ENCODE data around the gene EXOC6B.

The EXOC6B gene

DNA sequence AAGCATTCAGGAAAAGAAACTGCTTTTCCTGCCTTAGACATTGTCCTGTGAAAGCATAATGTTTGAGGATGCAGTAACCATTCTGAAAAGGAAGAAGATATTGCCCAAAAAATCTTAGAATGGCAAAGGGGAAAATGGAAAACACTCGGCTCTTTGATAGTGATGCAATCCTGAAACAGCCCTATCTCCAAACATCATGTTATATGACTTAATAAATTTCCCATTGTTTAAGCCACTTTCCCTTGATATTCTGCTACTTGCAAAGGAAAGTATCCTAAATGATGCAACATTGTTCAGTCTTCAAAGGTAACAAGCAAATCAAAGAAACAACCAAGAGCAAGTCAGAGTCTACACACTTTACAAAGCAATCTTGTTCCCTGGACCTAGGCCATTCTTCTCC, 78.5 kb downstream of the EXOC6B start:
- H3K36me3 ChIP-seq, result no peaks in the 10 kb centered on the region
- DNase-seq, result no peak
- no peaks in the 10 kb centered on the region for H3K9me3 ChIP-seq (ENCODE audit: severe bottlenecking)
- H3K4me3 ChIP-seq (ENCODE audit: low read depth, low read length), result no peak overlapping the region
- H3K27ac ChIP-seq, result no peak overlapping the region
- TF ChIP-seq, protein P1, sequence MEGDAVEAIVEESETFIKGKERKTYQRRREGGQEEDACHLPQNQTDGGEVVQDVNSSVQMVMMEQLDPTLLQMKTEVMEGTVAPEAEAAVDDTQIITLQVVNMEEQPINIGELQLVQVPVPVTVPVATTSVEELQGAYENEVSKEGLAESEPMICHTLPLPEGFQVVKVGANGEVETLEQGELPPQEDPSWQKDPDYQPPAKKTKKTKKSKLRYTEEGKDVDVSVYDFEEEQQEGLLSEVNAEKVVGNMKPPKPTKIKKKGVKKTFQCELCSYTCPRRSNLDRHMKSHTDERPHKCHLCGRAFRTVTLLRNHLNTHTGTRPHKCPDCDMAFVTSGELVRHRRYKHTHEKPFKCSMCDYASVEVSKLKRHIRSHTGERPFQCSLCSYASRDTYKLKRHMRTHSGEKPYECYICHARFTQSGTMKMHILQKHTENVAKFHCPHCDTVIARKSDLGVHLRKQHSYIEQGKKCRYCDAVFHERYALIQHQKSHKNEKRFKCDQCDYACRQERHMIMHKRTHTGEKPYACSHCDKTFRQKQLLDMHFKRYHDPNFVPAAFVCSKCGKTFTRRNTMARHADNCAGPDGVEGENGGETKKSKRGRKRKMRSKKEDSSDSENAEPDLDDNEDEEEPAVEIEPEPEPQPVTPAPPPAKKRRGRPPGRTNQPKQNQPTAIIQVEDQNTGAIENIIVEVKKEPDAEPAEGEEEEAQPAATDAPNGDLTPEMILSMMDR (IDR thresholded peaks at IDR 0.05; ENCODE audit: low read depth, low read length), result no peak
- H3K27me3 ChIP-seq (ENCODE audit: insufficient read depth, low read depth, severe bottlenecking), result no peaks in the 10 kb centered on the region

DNA sequence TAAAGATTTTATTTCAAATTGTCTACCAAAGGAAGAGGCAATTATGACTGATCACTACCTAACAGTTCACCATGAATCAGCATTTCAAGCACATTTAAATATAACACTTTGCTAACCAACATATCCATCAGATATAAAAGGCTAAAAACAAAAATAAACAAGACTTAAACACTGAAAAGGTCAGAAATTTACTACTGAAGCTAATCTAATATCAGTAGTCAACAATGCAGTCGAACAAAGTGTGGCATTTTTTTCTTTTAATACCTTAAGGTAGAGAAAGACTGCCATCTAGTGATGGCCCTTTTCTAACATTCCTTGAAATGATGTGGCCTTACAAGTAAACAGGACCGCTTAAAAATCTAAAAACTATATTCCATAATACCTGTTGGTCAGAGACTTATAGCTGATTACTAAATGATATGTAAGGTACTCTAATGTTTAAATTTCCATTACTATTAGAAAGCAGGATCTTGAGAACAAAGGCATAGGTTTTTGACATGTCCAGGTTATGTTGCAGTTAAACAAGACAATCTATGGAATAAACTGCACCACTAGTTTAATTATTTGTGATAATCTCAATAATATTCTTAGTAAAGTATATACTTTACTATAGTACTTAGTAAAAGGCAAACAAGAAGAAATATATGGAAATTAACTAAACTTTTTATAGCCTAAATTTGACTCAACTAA, 80.0 kb downstream of the EXOC6B start:
- H3K36me3 ChIP-seq, result no peaks in the 10 kb centered on the region
- DNase-seq, result no peak
- no peak overlapping the region for H3K4me3 ChIP-seq (ENCODE audit: low read depth, low read length)
- no peaks in the 10 kb centered on the region for H3K27me3 ChIP-seq (ENCODE audit: insufficient read depth, low read depth, severe bottlenecking)
- no peak overlapping the region for H3K27ac ChIP-seq
- no peaks in the 10 kb centered on the region for H3K9me3 ChIP-seq (ENCODE audit: severe bottlenecking)
- TF ChIP-seq, protein P1 (IDR thresholded peaks at IDR 0.05; ENCODE audit: low read depth, low read length), result peak; percentile 47; the same call in 1 of the 2 replicates

DNA sequence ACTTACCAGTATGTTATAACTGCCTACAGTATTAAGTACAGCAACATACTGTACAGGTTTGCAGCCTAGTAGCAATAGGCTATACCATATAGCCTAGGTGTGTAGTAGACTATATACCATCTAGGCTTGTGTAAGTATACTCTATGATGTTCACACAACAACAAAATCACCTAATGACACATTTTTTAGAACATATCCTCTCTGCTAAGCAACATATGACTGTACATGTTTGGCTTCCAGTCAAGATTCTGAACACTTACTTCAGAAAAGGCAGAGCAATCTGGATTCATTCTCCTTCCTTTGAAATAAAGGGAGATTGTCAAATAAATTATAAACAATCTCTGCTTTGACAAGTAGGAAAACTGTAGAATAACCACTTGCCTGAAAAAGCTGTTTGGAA, 81.8 kb downstream of the EXOC6B start:
- Histone ChIP-seq H3K27me3 (ENCODE audit: insufficient read depth, low read depth, severe bottlenecking) (no peaks in the 10 kb centered on the region), H3K4me3 (ENCODE audit: low read depth, low read length) (no peak overlapping the region), H3K9me3 (ENCODE audit: severe bottlenecking) (no peaks in the 10 kb centered on the region), H3K27ac (no peak overlapping the region), H3K36me3 (no peaks in the 10 kb centered on the region; the same call in 1 of the 2 replicates)
- DNase-seq, result no peak
- TF ChIP-seq, protein P1 (IDR thresholded peaks at IDR 0.05; ENCODE audit: low read depth, low read length), result no peak

DNA sequence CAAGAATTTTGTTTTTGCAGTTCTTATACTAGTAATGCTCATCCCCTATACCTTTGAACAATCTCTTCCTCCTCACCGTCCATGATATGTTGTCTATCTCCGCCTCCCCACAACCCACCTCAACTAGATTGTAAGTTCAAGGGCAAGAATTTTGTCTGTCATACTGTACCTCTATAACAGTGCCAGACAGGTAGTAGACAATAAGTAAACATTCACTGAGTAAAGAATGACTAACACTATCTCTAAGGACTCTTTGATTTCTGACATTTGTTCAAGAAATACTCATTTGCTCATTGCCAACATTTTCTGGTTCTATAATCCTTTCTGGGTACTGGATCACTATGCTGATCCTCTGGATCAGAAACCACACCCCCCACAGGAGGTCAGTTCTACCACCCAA, 82.4 kb downstream of the EXOC6B start:
- Histone ChIP-seq H3K36me3 (no peaks in the 10 kb centered on the region; the same call in 1 of the 2 replicates), H3K27me3 (ENCODE audit: insufficient read depth, low read depth, severe bottlenecking) (no peaks in the 10 kb centered on the region), H3K27ac (no peak overlapping the region), H3K4me3 (ENCODE audit: low read depth, low read length) (no peak overlapping the region), H3K9me3 (ENCODE audit: severe bottlenecking) (no peaks in the 10 kb centered on the region)
- DNase-seq, result no peak
- TF ChIP-seq, protein P1 (IDR thresholded peaks at IDR 0.05; ENCODE audit: low read depth, low read length), result no peak

DNA sequence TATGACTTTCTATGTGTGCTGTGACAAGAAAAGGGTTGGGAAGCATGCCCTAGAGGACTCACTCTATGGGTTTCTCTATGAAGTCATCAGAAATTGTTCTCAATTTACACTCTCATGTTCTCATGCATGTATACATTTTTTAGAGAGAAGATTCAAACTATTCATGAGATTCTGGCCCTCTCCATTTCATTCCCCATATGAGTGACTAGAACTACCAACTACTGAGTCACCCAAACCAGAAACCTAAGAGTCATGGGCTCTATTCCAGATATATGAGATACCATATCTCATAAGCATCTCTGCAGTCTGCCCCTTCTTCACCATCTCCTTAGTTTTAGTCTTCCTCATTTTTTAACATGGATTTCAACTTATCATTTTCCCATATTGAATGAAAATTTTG, 87.7 kb downstream of the EXOC6B start:
- H3K4me3 ChIP-seq (ENCODE audit: low read depth, low read length), result no peak overlapping the region
- no peaks in the 10 kb centered on the region for H3K27me3 ChIP-seq (ENCODE audit: insufficient read depth, low read depth, severe bottlenecking)
- TF ChIP-seq, protein P1 (IDR thresholded peaks at IDR 0.05; ENCODE audit: low read depth, low read length), result no peak
- DNase-seq, result no peak
- H3K27ac ChIP-seq, result no peak overlapping the region
- H3K9me3 ChIP-seq (ENCODE audit: severe bottlenecking), result no peaks in the 10 kb centered on the region
- no peaks in the 10 kb centered on the region; the same call in 1 of the 2 replicates for H3K36me3 ChIP-seq

DNA sequence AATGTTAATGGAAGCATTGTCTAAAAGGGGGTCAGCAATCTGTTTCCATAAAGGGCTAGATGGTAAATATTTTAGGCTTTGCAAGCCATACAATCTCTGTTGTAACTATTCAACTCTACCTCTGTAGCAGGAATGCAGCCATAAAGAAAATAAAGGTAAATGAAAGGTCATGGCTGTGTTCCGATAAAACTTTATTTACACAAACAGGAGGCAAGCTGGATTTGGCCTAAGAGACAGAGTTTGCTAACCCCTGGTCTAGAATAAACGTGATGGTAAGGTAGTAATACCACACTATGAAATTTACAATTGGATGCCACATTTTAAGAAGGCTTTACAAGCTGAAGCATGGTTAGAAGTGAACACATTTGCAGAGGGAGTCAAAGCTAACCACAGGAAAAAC, 91.4 kb downstream of the EXOC6B start:
- TF ChIP-seq, protein P1 (IDR thresholded peaks at IDR 0.05; ENCODE audit: low read depth, low read length), result no peak
- Histone ChIP-seq H3K36me3 (no peaks in the 10 kb centered on the region), H3K4me3 (ENCODE audit: low read depth, low read length) (no peak overlapping the region), H3K27ac (no peak overlapping the region), H3K27me3 (ENCODE audit: insufficient read depth, low read depth, severe bottlenecking) (no peaks in the 10 kb centered on the region), H3K9me3 (ENCODE audit: severe bottlenecking) (no peaks in the 10 kb centered on the region)
- no peak for DNase-seq
